Measurements from ENCODE around the gene PF4V1.
A peak's percentile ranks its signal among the peaks of the same experiment; 100 is the strongest.

Gene PF4V1

DNA sequence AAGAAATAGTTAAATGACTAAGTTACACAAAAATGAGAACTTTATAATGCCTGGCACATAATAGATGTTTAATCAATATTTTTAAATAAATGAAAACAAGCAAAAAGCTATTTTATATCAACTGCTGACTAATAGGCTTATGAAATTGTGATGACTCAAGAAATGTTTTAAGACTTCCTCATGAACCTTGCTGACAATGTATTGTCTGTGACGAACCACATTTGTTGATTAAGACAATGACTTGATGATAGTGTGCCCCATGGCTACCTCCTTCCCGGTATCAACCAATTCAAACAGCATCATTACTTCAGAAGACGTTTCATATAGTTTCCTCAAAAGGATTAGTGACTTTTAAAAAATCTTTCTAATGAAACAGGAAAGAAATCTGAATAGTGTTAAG lies 8.8 kb upstream of the PF4V1 start:
- no peak for DNase-seq
- H3K18ac ChIP-seq (ENCODE audit: low read length), result no peak overlapping the region
- H3K14ac ChIP-seq (ENCODE audit: low read length), result no peak overlapping the region
- H3K4me3 ChIP-seq (ENCODE audit: low read depth, low read length), result no peak overlapping the region
- H2AFZ ChIP-seq (ENCODE audit: insufficient read depth, low read length, poor library complexity), result no peak overlapping the region
- no peak overlapping the region for H4K8ac ChIP-seq (ENCODE audit: low read depth, low read length)
- H3K23ac ChIP-seq (ENCODE audit: low read length), result no peak overlapping the region
- H4K91ac ChIP-seq (ENCODE audit: low read depth, low read length), result no peak overlapping the region
- no peak overlapping the region for H3K27ac ChIP-seq (ENCODE audit: low read depth, low read length)
- H3K4me1 ChIP-seq (ENCODE audit: control insufficient read depth in 1 of 2, insufficient read depth in 2 of 2, low read length in 2 of 2), result no peaks in the 10 kb centered on the region
- H4K12ac ChIP-seq (ENCODE audit: low read depth, low read length), result no peak overlapping the region
- no peak overlapping the region for H2BK120ac ChIP-seq (ENCODE audit: insufficient read depth, low read length, poor library complexity)
- no peaks in the 10 kb centered on the region for H3K36me3 ChIP-seq (ENCODE audit: control insufficient read depth in 1 of 2, insufficient read depth in 2 of 2, low read length in 2 of 2)
- no peak overlapping the region for H3K4me2 ChIP-seq (ENCODE audit: low read length)
- no peak overlapping the region for H3K9ac ChIP-seq (ENCODE audit: low read length)
- H2BK5ac ChIP-seq (ENCODE audit: low read depth, low read length, poor library complexity), result no peak overlapping the region
- H3K27me3 ChIP-seq (ENCODE audit: insufficient read depth, low read length), result no peaks in the 10 kb centered on the region
- H3K79me1 ChIP-seq (ENCODE audit: low read length), result no peaks in the 10 kb centered on the region
- no peak overlapping the region for H3K4ac ChIP-seq (ENCODE audit: low read depth, low read length)
- WGBS (ENCODE audit: extremely low coverage, insufficient coverage, insufficient read length), result no CpG with 5 or more reads among the region's 3 CpGs
- H3K9me3 ChIP-seq (ENCODE audit: insufficient read depth, low read depth, low read length), result no peaks in the 10 kb centered on the region
- H2AK5ac ChIP-seq (ENCODE audit: low read length), result no peak overlapping the region
- H3K79me2 ChIP-seq (ENCODE audit: control insufficient read depth, insufficient read depth, low read length, poor library complexity), result no peaks in the 10 kb centered on the region
- H2BK12ac ChIP-seq (ENCODE audit: low read length), result no peak overlapping the region

DNA sequence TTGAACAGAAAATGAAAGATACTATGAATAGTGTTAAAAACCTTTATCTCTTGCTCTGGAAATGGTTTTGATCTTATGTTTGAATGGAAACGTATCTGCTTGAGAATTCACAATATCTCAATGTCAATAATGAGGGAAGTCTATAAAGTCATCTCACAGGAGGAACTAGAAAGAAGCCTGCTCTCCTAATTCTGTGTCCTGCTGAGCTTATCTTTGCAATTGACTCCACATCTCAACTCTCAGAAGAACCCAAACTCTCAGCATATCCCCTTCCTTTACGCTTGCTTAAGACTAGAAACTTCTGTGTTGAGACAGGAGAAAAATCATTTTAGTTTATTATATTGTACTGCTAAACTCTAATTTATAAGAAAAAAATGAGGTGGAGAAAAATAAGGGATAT lies 8.3 kb upstream of the PF4V1 start:
- no peak overlapping the region for H2AK5ac ChIP-seq (ENCODE audit: low read length)
- H4K8ac ChIP-seq (ENCODE audit: low read depth, low read length), result no peak overlapping the region
- no peak overlapping the region for H3K9ac ChIP-seq (ENCODE audit: low read length)
- H3K79me2 ChIP-seq (ENCODE audit: control insufficient read depth, insufficient read depth, low read length, poor library complexity), result no peaks in the 10 kb centered on the region
- no peak overlapping the region for H2BK120ac ChIP-seq (ENCODE audit: insufficient read depth, low read length, poor library complexity)
- no peaks in the 10 kb centered on the region for H3K27me3 ChIP-seq (ENCODE audit: insufficient read depth, low read length)
- H3K27ac ChIP-seq (ENCODE audit: low read depth, low read length), result no peak overlapping the region
- DNase-seq, result no peak
- no peak overlapping the region for H2AFZ ChIP-seq (ENCODE audit: insufficient read depth, low read length, poor library complexity)
- H3K18ac ChIP-seq (ENCODE audit: low read length), result no peak overlapping the region
- no peak overlapping the region for H3K4ac ChIP-seq (ENCODE audit: low read depth, low read length)
- no peak overlapping the region for H3K23ac ChIP-seq (ENCODE audit: low read length)
- H3K36me3 ChIP-seq (ENCODE audit: control insufficient read depth in 1 of 2, insufficient read depth in 2 of 2, low read length in 2 of 2), result no peaks in the 10 kb centered on the region
- no peak overlapping the region for H3K4me3 ChIP-seq (ENCODE audit: low read depth, low read length)
- H2BK5ac ChIP-seq (ENCODE audit: low read depth, low read length, poor library complexity), result no peak overlapping the region
- no peak overlapping the region for H2BK12ac ChIP-seq (ENCODE audit: low read length)
- no peak overlapping the region for H4K91ac ChIP-seq (ENCODE audit: low read depth, low read length)
- H3K9me3 ChIP-seq (ENCODE audit: insufficient read depth, low read depth, low read length), result no peaks in the 10 kb centered on the region
- no peaks in the 10 kb centered on the region for H3K79me1 ChIP-seq (ENCODE audit: low read length)
- H3K4me1 ChIP-seq (ENCODE audit: control insufficient read depth in 1 of 2, insufficient read depth in 2 of 2, low read length in 2 of 2), result no peaks in the 10 kb centered on the region
- WGBS (ENCODE audit: extremely low coverage, insufficient coverage, insufficient read length), result no CpG with 5 or more reads among the region's 2 CpGs
- no peak overlapping the region for H4K12ac ChIP-seq (ENCODE audit: low read depth, low read length)
- no peak overlapping the region for H3K4me2 ChIP-seq (ENCODE audit: low read length)
- no peak overlapping the region for H3K14ac ChIP-seq (ENCODE audit: low read length)

DNA sequence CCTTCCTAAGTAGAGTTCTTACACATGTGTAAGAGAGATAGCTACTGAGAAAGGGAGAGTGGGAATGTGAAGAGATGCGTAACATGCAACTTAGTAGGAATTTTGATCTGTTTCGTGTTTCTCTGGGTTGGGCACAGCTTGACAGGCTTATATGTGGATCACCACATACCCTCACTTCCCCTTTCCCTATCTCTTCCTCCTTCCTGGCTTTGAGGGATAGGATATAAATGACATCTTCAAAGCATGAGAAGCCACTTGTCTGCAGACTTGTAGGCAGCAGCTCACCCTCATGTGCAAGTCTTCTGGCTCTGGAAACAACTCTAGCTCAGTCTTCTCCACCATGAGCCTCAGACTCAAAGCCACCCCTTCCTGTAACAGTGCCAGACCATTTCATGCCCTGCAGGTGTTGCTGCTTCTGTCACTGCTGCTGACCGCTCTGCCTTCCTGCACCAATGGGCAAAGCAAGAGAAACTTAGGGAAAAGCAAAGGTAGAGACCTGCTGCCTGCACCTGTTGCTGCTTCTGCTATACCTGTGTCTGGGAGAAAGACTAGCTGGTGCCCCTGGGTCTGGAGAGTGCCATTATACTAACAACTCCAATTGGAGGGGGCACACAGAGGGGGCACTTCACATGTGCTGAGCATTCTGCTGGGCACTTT lies 5.4 kb upstream of the PF4V1 start:
- Histone ChIP-seq H2AFZ (ENCODE audit: insufficient read depth, low read length, poor library complexity) (no peak overlapping the region), H4K12ac (ENCODE audit: low read depth, low read length) (no peak overlapping the region), H4K8ac (ENCODE audit: low read depth, low read length) (no peak overlapping the region), H3K9ac (ENCODE audit: low read length) (no peak overlapping the region), H3K4me3 (ENCODE audit: low read depth, low read length) (peak overlapping the region; percentile 30), H2AK5ac (ENCODE audit: low read length) (no peak overlapping the region), H3K4ac (ENCODE audit: low read depth, low read length) (no peak overlapping the region), H3K79me2 (ENCODE audit: control insufficient read depth, insufficient read depth, low read length, poor library complexity) (no peaks in the 10 kb centered on the region), H3K36me3 (ENCODE audit: control insufficient read depth in 1 of 2, insufficient read depth in 2 of 2, low read length in 2 of 2) (no peaks in the 10 kb centered on the region), H3K4me1 (ENCODE audit: control insufficient read depth in 1 of 2, insufficient read depth in 2 of 2, low read length in 2 of 2) (no peaks in the 10 kb centered on the region), H2BK120ac (ENCODE audit: insufficient read depth, low read length, poor library complexity) (no peak overlapping the region), H3K23ac (ENCODE audit: low read length) (no peak overlapping the region), H4K91ac (ENCODE audit: low read depth, low read length) (no peak overlapping the region), H3K79me1 (ENCODE audit: low read length) (no peaks in the 10 kb centered on the region), H3K14ac (ENCODE audit: low read length) (no peak overlapping the region), H3K27me3 (ENCODE audit: insufficient read depth, low read length) (no peaks in the 10 kb centered on the region), H3K27ac (ENCODE audit: low read depth, low read length) (no peak overlapping the region), H3K18ac (ENCODE audit: low read length) (no peak overlapping the region), H3K4me2 (ENCODE audit: low read length) (no peak overlapping the region), H3K9me3 (ENCODE audit: insufficient read depth, low read depth, low read length) (no peaks in the 10 kb centered on the region), H2BK5ac (ENCODE audit: low read depth, low read length, poor library complexity) (no peak overlapping the region), H2BK12ac (ENCODE audit: low read length) (no peak overlapping the region)
- no peak for DNase-seq
- WGBS (ENCODE audit: extremely low coverage, insufficient coverage, insufficient read length), result no CpG with 5 or more reads among the region's 3 CpGs

DNA sequence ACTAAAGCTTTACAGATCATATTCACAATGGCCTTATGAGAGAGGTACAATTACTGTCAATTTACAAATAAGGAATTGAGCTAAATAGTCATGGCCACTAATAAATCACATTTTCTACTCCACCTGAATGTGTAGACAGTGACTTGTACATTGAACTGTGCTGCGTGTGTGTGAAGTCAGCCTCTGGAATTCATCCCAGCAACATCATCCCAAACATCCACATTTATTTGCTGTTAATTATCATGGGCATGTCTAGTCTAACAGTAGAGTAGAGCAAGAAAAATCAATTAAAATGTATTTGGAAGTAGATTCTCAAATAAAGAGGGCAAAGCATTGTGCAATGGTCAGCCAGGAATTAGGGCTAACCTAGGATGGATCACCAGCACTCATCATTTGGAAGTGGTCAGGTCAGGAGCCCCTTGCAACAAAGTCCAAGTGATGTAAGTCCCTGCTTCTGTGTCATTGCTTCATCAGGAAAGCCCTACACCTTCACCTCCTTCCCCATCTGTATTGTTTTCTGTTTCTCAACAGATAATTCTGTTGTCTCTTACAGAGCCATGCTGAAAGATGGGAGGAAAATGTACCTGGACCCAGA lies 4.8 kb upstream of the PF4V1 start:
- Histone ChIP-seq H3K9me3 (ENCODE audit: insufficient read depth, low read depth, low read length) (no peaks in the 10 kb centered on the region), H3K9ac (ENCODE audit: low read length) (no peak overlapping the region), H4K91ac (ENCODE audit: low read depth, low read length) (no peak overlapping the region), H3K14ac (ENCODE audit: low read length) (no peak overlapping the region), H2AK5ac (ENCODE audit: low read length) (no peak overlapping the region), H3K4me2 (ENCODE audit: low read length) (no peak overlapping the region), H3K4ac (ENCODE audit: low read depth, low read length) (no peak overlapping the region), H4K8ac (ENCODE audit: low read depth, low read length) (no peak overlapping the region), H3K79me1 (ENCODE audit: low read length) (no peaks in the 10 kb centered on the region), H3K4me1 (ENCODE audit: control insufficient read depth in 1 of 2, insufficient read depth in 2 of 2, low read length in 2 of 2) (no peaks in the 10 kb centered on the region), H3K27me3 (ENCODE audit: insufficient read depth, low read length) (no peaks in the 10 kb centered on the region), H2BK12ac (ENCODE audit: low read length) (no peak overlapping the region), H3K36me3 (ENCODE audit: control insufficient read depth in 1 of 2, insufficient read depth in 2 of 2, low read length in 2 of 2) (no peaks in the 10 kb centered on the region), H4K12ac (ENCODE audit: low read depth, low read length) (no peak overlapping the region), H2BK5ac (ENCODE audit: low read depth, low read length, poor library complexity) (no peak overlapping the region), H2AFZ (ENCODE audit: insufficient read depth, low read length, poor library complexity) (no peak overlapping the region), H3K27ac (ENCODE audit: low read depth, low read length) (no peak overlapping the region), H2BK120ac (ENCODE audit: insufficient read depth, low read length, poor library complexity) (no peak overlapping the region), H3K18ac (ENCODE audit: low read length) (no peak overlapping the region), H3K23ac (ENCODE audit: low read length) (no peak overlapping the region), H3K79me2 (ENCODE audit: control insufficient read depth, insufficient read depth, low read length, poor library complexity) (no peaks in the 10 kb centered on the region), H3K4me3 (ENCODE audit: low read depth, low read length) (no peak overlapping the region)
- no CpG with 5 or more reads among the region's 1 CpG for WGBS (ENCODE audit: extremely low coverage, insufficient coverage, insufficient read length)
- no peak for DNase-seq
